Thymus (tissue), 11 donors: ENCODE data around the gene ELF1. TPM values are rescaled to one million over a fixed set of nuclear protein-coding genes. Genes with fewer than 3 reads are reported as not detected.

ENCODE experiments used
- DNase-seq, 9 donors: peaks; one replicate each; pipeline ENCODE4 v3.0.0-alpha.2; 2013; ENCODE audit warnings: low spot score in 9 of 9, low read depth in 6 of 9, missing footprints in 1 of 9
- H3K27ac ChIP-seq, 2 donors: one replicate each; pipeline ENCODE4 v1.5.1; 2013; ENCODE audit warnings: control low read depth in 1 of 2, low read depth in 1 of 2, low read length in 1 of 2, mild to moderate bottlenecking in 1 of 2, moderate library complexity in 1 of 2
- H3K27me3 ChIP-seq, 2 donors: one replicate each; pipeline ENCODE4 v1.5.1; 2013; ENCODE audit warnings: low read length in 1 of 2; ENCODE audit not compliant: control insufficient read depth in 2 of 2, insufficient read depth in 1 of 2
- H3K36me3 ChIP-seq, 2 donors: one replicate each; pipeline ENCODE4 v1.5.1; 2013; ENCODE audit warnings: low read length in 1 of 2, mild to moderate bottlenecking in 1 of 2, moderate library complexity in 1 of 2; ENCODE audit not compliant: control insufficient read depth in 2 of 2, insufficient read depth in 2 of 2
- H3K4me1 ChIP-seq, 2 donors: one replicate each; pipeline ENCODE4 v1.5.1; 2013; ENCODE audit warnings: low read length in 2 of 2; ENCODE audit not compliant: control insufficient read depth in 2 of 2, insufficient read depth in 2 of 2
- H3K4me3 ChIP-seq, 2 donors: one replicate each; pipeline ENCODE4 v1.5.1; 2013; ENCODE audit warnings: low read length in 2 of 2, control low read depth in 1 of 2, mild to moderate bottlenecking in 1 of 2
- H3K9me3 ChIP-seq, 2 donors: one replicate each; pipeline ENCODE4 v1.5.1; 2013; ENCODE audit warnings: low read length in 1 of 2, mild to moderate bottlenecking in 1 of 2; ENCODE audit not compliant: control insufficient read depth in 2 of 2, insufficient read depth in 1 of 2
- WGBS: extraction: QIAGEN DNeasy Blood & Tissue Kit; methylation state at CpG from one replicate; pipeline ENCODE4 v1.1.7; 2013; 5-methylcytosine and 5-hydroxymethylcytosine counted together
- polyA plus RNA-seq: library from polyadenylated mRNA; stranded (reverse); fragments of 200-250 nt; gene quantifications from one replicate; pipeline ENCODE4 v1.2.3, GENCODE V29; 2013
- total RNA-seq: library from RNA; stranded (reverse); fragments of 120-200 nt; gene quantifications from one replicate; pipeline ENCODE4 v1.2.4, GENCODE V29; 2013
- donor health status: healthy.

Gene ELF1
- total and polyA plus RNA-seq, 2 donors, result 64.2 to 89.3 TPM

DNA sequence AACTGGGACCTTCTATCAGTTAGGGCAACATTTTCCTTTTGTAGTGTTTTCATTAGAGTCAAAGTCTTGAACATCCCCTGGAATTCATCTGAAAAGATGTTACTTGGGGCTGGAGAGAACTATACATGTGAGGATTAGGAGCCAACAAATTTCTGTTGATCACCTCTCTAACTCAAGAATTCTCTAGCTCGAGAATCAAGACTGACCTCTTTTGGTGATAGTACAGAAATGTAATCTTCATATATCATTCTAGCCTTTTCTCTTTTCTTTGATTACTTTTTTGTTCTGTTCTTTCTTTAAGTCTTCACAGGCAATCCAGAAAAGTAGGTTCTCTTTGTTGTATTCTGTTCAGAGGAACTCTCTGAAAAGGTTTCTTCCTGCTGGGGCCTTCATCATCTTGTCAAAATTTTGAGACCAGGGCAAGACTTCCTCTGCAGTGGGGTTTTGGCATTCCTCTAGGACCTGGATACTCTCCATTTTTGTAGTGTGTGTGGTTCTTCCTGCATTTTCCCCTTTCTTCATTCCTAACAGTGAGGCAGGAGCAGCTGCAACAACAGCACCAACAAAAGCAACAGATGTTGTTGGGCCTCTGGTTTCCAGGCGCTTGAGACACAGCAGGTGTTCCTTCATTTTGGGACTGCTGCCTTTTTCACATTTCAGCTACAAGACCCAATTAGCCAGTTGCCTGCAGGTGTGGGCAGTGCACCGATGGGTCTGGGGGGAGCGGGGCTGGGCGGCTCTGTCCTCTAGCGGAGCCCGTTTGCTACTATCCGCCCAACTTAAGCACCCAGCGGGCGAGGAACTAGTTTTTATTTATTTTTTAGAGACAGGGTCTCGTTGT lies 26.2 kb downstream of the ELF1 start:
- WGBS, result 58% methylated on average over 11 of the region's 11 CpGs
- Histone ChIP-seq H3K4me1 (peaks cover 33 to 49% of the 10 kb centered on the region in 2 donors), H3K27ac (peak overlapping the region; percentile 91 to 92), H3K27me3 (no peaks in the 10 kb centered on the region), H3K4me3 (no peak overlapping the region), H3K36me3 (peaks cover 0 to 13% of the 10 kb centered on the region in 2 donors), H3K9me3 (no peaks in the 10 kb centered on the region)
- DNase-seq, result peak in 1 of 9 donors; percentile 75

DNA sequence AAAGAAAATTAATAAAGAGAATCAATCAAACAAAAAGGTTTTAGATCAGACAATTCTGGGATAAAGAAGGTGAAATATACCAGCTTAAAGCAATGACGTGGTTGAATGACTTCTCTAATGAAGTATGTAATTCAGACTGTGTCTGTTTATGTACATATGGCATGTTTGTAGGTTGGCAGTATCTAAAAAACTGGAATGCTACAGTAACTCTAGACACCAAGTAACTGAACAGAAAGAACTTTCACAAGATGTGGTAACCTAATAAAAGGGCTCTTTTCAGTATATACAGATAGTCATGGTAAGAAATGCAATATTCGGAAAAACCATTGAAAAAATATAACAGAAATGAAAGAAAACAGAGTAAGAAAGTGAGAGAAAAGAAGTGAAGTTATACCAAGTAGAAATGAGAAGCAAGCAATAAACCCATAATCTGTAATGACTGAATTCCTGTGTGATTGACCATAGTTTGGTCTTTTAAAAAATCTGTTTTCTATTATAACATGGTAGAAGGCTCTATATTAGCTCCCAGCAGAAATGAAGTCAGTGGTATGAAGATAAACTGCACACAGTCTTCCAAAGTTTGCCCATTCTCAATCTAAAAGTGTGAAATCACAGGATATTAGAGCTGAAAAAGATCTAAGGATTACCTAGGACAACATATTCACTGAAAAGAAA lies 31.4 kb downstream of the ELF1 start:
- no peak overlapping the region for H3K27ac ChIP-seq
- H3K27me3 ChIP-seq, result no peaks in the 10 kb centered on the region
- 92% methylated on average over 2 of the region's 2 CpGs for WGBS
- DNase-seq, result no peak
- peaks cover 19 to 25% of the 10 kb centered on the region in 2 donors for H3K4me1 ChIP-seq
- H3K4me3 ChIP-seq, result no peak overlapping the region
- H3K36me3 ChIP-seq, result no peaks in the 10 kb centered on the region
- H3K9me3 ChIP-seq, result no peaks in the 10 kb centered on the region

- H3K4me3 ChIP-seq, result no peak overlapping the region
- no peaks in the 10 kb centered on the region for H3K27me3 ChIP-seq
- no peaks in the 10 kb centered on the region for H3K36me3 ChIP-seq
- H3K27ac ChIP-seq, result peak overlapping the region; percentile 86 to 87
- no peak for DNase-seq
- H3K9me3 ChIP-seq, result no peaks in the 10 kb centered on the region
- peaks cover 19 to 23% of the 10 kb centered on the region in 2 donors for H3K4me1 ChIP-seq
- WGBS, result 55% methylated on average over 5 of the region's 5 CpGs
Observed at GRCh38 chr13:40986101-40986856, 32.8 kb downstream of the ELF1 start.

DNA sequence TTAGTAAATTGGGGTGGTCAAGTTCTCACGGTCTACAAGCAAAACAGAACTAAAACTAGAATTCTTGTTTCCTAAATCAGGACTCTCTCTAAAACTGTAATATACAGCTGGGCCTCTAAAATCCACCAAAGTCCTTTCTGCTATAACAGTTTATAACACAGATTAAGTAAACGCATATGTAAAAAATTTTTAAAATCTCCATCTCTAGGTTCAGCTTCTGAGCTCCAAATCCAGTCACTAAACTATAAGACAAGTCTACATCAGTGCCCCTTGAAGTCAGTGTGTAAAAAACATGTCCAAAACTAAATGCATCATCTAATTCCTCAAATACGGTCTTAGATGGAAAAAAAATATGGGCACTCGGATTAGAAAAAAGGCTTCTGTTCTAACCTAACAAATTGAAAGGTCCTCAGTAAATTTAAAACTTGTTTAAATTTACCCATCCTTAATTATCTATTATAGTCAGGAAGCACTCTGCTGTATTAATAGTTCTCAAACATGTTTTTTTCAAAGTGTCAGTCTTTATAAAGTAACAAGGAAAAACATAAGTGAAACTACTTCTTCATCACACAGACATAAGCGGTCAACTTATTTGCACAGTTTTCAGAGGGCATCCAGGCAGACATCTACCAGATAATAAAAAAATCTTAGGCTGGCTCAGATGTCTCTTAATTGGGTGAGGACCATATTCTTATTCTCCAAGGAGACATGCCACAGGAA lies 33.6 kb downstream of the ELF1 start:
- Histone ChIP-seq H3K4me3 (no peak overlapping the region), H3K27me3 (no peaks in the 10 kb centered on the region), H3K4me1 (peaks cover 16 to 17% of the 10 kb centered on the region in 2 donors), H3K9me3 (no peaks in the 10 kb centered on the region), H3K27ac (peak overlapping the region; percentile 86 to 87), H3K36me3 (no peaks in the 10 kb centered on the region)
- no peak for DNase-seq
- WGBS, result 56% methylated on average over 5 of the region's 5 CpGs

DNA sequence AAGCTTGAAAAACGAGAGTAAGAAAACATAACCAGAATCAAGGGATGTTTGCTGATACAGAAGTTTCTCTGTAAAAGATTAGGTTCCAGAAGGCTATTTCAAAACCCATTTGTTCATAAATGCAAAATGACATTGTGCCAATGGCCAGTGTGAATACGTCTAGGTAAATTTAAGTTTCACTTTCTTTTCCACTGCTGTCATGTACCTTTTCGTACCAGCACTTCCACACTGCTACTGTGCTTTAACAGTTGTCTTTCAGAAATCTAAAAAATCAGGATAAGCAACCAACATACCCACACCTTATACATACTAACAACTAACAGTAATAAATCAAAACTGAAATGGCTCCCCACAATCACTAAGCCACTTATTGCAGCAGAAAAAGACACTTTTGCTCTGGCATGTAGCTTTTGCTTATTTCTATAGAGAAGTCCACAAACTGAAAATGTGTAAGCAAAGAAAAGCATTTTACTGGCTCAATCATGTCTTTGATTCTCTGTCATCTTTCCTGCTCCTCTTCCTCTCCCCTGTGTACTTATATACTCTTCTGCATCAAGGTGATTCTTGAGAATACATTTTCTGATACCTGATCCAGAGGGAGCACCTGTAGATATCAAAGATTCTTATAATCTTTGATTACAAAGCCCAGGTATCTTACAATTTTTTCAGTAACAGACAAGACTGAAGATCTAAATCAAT lies 34.3 kb downstream of the ELF1 start:
- DNase-seq, result peak in 1 of 9 donors; percentile 73
- 4% methylated on average over 3 of the region's 3 CpGs for WGBS
- Histone ChIP-seq H3K4me1 (peaks cover 16 to 17% of the 10 kb centered on the region in 2 donors), H3K9me3 (no peaks in the 10 kb centered on the region), H3K4me3 (peak overlapping the region; percentile 14 to 40), H3K27me3 (no peaks in the 10 kb centered on the region), H3K27ac (peak overlapping the region; percentile 75 to 87), H3K36me3 (no peaks in the 10 kb centered on the region)

DNA sequence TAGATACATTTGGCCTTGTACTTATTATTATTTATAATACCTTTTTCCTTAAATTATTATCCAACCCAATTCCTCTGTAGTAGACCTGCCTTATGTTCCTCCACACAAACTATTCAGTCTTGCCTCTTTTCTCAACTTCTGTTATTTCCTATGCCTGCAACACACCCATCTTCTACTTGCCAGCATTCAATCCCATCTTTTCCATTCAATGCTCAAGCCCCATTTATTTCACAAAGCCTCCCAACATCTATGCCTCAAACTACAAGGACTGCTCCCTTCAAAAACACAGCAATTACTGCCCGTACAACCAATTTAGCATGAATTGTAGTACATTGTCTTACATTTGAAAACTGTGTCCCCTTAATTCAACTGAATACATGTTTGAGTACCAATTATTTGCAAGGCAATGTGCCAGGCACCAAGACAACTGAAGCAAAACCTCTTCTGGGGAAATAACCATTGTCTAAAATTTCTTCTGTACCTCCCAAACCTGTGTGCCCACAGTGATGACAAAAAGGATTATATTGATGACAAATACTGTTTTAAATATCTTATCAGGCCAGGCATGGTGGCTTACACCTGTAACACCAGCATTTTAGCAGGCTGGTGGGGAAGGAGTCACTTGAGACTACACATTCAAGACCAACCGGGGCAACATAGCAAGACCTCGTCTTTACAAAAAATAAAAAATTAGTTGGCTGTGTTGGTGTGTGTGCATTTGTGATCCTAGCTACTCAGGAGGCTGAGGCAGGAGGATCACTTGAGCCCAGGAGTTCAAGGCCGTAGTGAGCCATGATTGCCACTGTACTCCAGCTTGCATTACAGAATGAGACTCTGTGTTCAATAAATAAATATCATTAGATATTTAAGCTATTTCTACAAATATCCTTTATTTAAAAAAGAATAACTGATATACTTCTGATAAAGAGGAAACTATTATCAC lies 35.1 kb downstream of the ELF1 start:
- DNase-seq, result no peak
- H3K9me3 ChIP-seq, result no peaks in the 10 kb centered on the region
- peak overlapping the region; percentile 87 to 88 for H3K27ac ChIP-seq

DNA sequence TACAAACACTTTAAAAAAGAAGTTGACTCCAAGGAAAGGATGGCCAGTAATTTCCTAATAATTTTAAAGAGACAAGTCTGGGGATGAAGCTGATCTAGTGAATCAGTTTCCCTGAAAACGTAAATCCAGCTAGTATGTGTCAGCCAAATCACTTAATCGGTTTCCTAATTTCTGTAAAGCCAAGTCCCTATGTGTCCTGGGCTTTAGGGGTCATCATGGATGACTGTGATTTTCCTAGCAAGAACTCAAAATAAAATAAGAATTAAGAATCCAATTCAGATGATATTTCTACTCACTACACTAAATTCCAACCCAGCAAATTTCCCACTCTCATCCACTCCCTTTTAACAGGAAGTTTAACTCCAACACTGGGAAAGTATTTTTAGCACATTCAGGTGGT lies 35.9 kb downstream of the ELF1 start:
- Histone ChIP-seq H3K36me3 (peaks cover 0 to 8% of the 10 kb centered on the region in 2 donors), H3K9me3 (no peaks in the 10 kb centered on the region), H3K27me3 (no peaks in the 10 kb centered on the region), H3K4me3 (no peak overlapping the region), H3K4me1 (peaks cover 16 to 20% of the 10 kb centered on the region in 2 donors), H3K27ac (peak overlapping the region; percentile 76 to 87)
- WGBS, result 38% methylated on average over 2 of the region's 2 CpGs
- DNase-seq, result no peak

More for the DNA sequence above, 35.1 kb downstream of the ELF1 start:
- H3K36me3 ChIP-seq, result peaks cover 0 to 5% of the 10 kb centered on the region in 2 donors
- H3K4me1 ChIP-seq, result peaks cover 16 to 20% of the 10 kb centered on the region in 2 donors
- H3K4me3 ChIP-seq, result peak overlapping the region; percentile 14 to 40
- no peaks in the 10 kb centered on the region for H3K27me3 ChIP-seq
- WGBS, result 79% methylated on average over 4 of the region's 4 CpGs
